Measurements from ENCODE around the gene RPL39L. TPM values are rescaled to one million over a fixed set of nuclear protein-coding genes. Genes with fewer than 3 reads are reported as not detected.

The RPL39L gene
- total RNA-seq, 1 donor from 2014 or later = 32.2 TPM

- DNase-seq (ENCODE audit: low read depth, low spot score) = no peak
- Mint-ChIP-seq H3K4me3 (no peak overlapping the region), H3K27ac (ENCODE audit: unreplicated experiment) (no peak overlapping the region), H3K27me3 (ENCODE audit: low read depth) (no peaks in the 10 kb centered on the region), H3K4me1 (no peaks in the 10 kb centered on the region), H3K36me3 (ENCODE audit: low read depth) (peaks cover 21% of the 10 kb centered on the region), H3K9me3 (no peaks in the 10 kb centered on the region)
- TF ChIP-seq, protein P1, sequence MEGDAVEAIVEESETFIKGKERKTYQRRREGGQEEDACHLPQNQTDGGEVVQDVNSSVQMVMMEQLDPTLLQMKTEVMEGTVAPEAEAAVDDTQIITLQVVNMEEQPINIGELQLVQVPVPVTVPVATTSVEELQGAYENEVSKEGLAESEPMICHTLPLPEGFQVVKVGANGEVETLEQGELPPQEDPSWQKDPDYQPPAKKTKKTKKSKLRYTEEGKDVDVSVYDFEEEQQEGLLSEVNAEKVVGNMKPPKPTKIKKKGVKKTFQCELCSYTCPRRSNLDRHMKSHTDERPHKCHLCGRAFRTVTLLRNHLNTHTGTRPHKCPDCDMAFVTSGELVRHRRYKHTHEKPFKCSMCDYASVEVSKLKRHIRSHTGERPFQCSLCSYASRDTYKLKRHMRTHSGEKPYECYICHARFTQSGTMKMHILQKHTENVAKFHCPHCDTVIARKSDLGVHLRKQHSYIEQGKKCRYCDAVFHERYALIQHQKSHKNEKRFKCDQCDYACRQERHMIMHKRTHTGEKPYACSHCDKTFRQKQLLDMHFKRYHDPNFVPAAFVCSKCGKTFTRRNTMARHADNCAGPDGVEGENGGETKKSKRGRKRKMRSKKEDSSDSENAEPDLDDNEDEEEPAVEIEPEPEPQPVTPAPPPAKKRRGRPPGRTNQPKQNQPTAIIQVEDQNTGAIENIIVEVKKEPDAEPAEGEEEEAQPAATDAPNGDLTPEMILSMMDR (conservative IDR thresholded peaks at IDR 0.05) = no peak
Observed at GRCh38 chr3:187072511-187072910, 66.8 kb downstream of the RPL39L start.

DNA sequence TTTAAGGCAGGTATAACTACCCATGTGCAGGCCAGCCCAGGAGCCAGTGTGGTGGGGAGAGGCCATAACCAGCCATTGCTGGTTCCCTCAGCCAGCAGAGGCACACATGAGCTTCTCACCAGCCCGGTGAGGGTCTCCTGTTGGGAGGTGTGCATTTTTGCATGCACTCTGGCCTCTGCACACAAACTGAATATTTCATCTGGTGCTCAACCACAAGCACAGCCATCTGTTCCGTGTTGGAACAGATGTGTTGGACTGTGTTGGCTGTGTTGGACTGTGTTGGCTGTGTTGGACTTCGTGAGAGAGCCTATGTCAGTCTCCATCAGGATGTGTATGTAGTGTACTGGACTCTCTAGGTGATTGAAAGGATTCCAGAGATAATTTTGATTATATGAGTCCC lies 67.2 kb downstream of the RPL39L start:
- TF ChIP-seq, protein P1 (conservative IDR thresholded peaks at IDR 0.05) = no peak
- Mint-ChIP-seq H3K4me1 (no peaks in the 10 kb centered on the region), H3K27ac (ENCODE audit: unreplicated experiment) (no peak overlapping the region), H3K36me3 (ENCODE audit: low read depth) (peaks cover 21% of the 10 kb centered on the region), H3K27me3 (ENCODE audit: low read depth) (no peaks in the 10 kb centered on the region), H3K4me3 (no peak overlapping the region), H3K9me3 (no peaks in the 10 kb centered on the region)
- DNase-seq (ENCODE audit: low read depth, low spot score) = no peak

Other genes with a start within 250 kb of the RPL39L start
- 32.6 and 35.1 TPM in 2 replicates for gene ST6GAL1, start 209.0 kb downstream of the RPL39L start, total RNA-seq
- not detected in 2 replicates for gene RTP1, start 58.0 kb upstream of the RPL39L start, total RNA-seq
- 0.58 and 1.4 TPM in 2 replicates for gene MASP1, start 152.2 kb upstream of the RPL39L start, total RNA-seq
- not detected in 2 replicates for gene RTP4, start 228.9 kb upstream of the RPL39L start, total RNA-seq